ENCODE results near the gene SLC26A11. TPM values are rescaled to one million over a fixed set of nuclear protein-coding genes. Genes with fewer than 3 reads are reported as not detected.

The SLC26A11 gene
- total RNA-seq, 1 experiment from 2014 or later: 17.7 TPM

- Histone ChIP-seq H3K4me2 (ENCODE audit: low read length) (no peak overlapping the region), H3K27ac (ENCODE audit: low read depth, low read length) (no peak overlapping the region), H2AFZ (ENCODE audit: low read depth, low read length, poor library complexity, severe bottlenecking) (no peak overlapping the region), H4K20me1 (ENCODE audit: insufficient read depth) (peaks cover 4% of the 10 kb centered on the region; the same call in 1 of the 2 replicates), H3K79me2 (ENCODE audit: insufficient read depth, low read length) (no peaks in the 10 kb centered on the region), H3K9ac (ENCODE audit: low read length) (no peak overlapping the region), H3K9me3 (ENCODE audit: control insufficient read depth in 1 of 2, insufficient read depth in 1 of 2, low read depth in 1 of 2, low read length in 2 of 2) (no peaks in the 10 kb centered on the region), H3K27me3 (ENCODE audit: insufficient read depth, low read length) (no peaks in the 10 kb centered on the region), H3K9me2 (ENCODE audit: insufficient read depth) (no peaks in the 10 kb centered on the region), H3K4me1 (ENCODE audit: control insufficient read depth in 1 of 2, insufficient read depth in 2 of 2, low read length in 2 of 2) (no peaks in the 10 kb centered on the region), H3K4me3 (replicated peaks in 1 of 2; ENCODE audit: low read depth in 1 of 2, low read length in 2 of 2) (no peak overlapping the region), H3K36me3 (ENCODE audit: control insufficient read depth in 1 of 2, insufficient read depth in 2 of 2, low read length in 2 of 2) (peaks cover 0 to 7% of the 10 kb centered on the region in 2 experiments; a peak in 1 of 4 replicates)
- BruUV-seq (replicated peaks): no TSS peak
- TF ChIP-seq EZH2phosphoT487 (IDR thresholded peaks at IDR 0.05; ENCODE audit: borderline replicate concordance) (no peak), EZH2 (IDR thresholded peaks at IDR 0.05) (no peak), POLR2A (IDR thresholded peaks at IDR 0.05; ENCODE audit: borderline replicate concordance, extremely low read depth, insufficient read depth, insufficient read length) (no peak), POLR2AphosphoS5 (IDR thresholded peaks at IDR 0.05; ENCODE audit: low read depth, low read length) (no peak), TCF7L2 (IDR thresholded peaks at IDR 0.05; ENCODE audit: borderline replicate concordance, extremely low read depth, insufficient read depth, insufficient read length) (no peak), CEBPB (IDR thresholded peaks at IDR 0.05; ENCODE audit: low read depth) (no peak), ATF3 (IDR thresholded peaks at IDR 0.05) (no peak), SIN3A (IDR thresholded peaks at IDR 0.05; ENCODE audit: low read depth) (no peak), ZFX (IDR thresholded peaks at IDR 0.05) (no peak), SP1 (IDR thresholded peaks at IDR 0.05; ENCODE audit: low read depth) (no peak), ELF1 (IDR thresholded peaks at IDR 0.05; ENCODE audit: borderline replicate concordance, low read depth) (no peak), ZNF274 (IDR thresholded peaks at IDR 0.05; ENCODE audit: low read depth, low read length) (no peak), CTCF (IDR thresholded peaks at IDR 0.05 in 2 of 3, conservative IDR thresholded peaks at IDR 0.05 in 1 of 3; ENCODE audit: borderline replicate concordance in 1 of 3, insufficient read depth in 1 of 3, low read depth in 2 of 3, low read length in 2 of 3) (no peak), EGR1 (IDR thresholded peaks at IDR 0.05; ENCODE audit: low read depth) (no peak), RAD21 (IDR thresholded peaks at IDR 0.05; ENCODE audit: low read depth) (no peak)
- ATAC-seq (no peak), DNase-seq (ENCODE audit: low read depth, low spot score) (no peak)
- POLR2A ChIA-PET: no interaction called here
- RAD21 ChIA-PET (ENCODE audit: low non-redundant PET in 1 of 2, low total read pairs in 2 of 2, uncharacterized antibody in 2 of 2, unreplicated experiment in 2 of 2): no interaction called here
- CTCF ChIA-PET: no interaction called here
- intact Hi-C loops (cut with micrococcal nuclease): no loop called here
Measured at GRCh38 chr17:80285237-80285920, 65.2 kb downstream of the SLC26A11 start.

Data from HCT116 (cell line).